ENCODE data around the gene ARSI.

Gene ARSI

GRCh38 chr5:150305557-150305956 is 2.9 kb upstream of the ARSI start:
- DNase-seq: no peak

GRCh38 chr5:150305095-150305494 is 2.4 kb upstream of the ARSI start:
- no peak for DNase-seq

- DNase-seq: no peak
These were observed 1.9 kb upstream of the ARSI start for GRCh38 chr5:150304481-150305081.

- DNase-seq: no peak
These were observed 1.1 kb upstream of the ARSI start for GRCh38 chr5:150303660-150304386.

- no peak for DNase-seq
These were observed 438 bp upstream of the ARSI start for GRCh38 chr5:150303070-150303615.

- DNase-seq: no peak
These were observed 804 bp downstream of the ARSI start for GRCh38 chr5:150301901-150302300.

GRCh38 chr5:150301170-150301505 is 1.6 kb downstream of the ARSI start:
- no peak for DNase-seq

- DNase-seq: no peak
These were observed 2.1 kb downstream of the ARSI start for GRCh38 chr5:150300496-150301169.

- DNase-seq: no peak
These were observed 3.0 kb downstream of the ARSI start for GRCh38 chr5:150299571-150300327.

- DNase-seq: no peak
These were observed 3.8 kb downstream of the ARSI start for GRCh38 chr5:150298701-150299451.

GRCh38 chr5:150297934-150298595 is 4.6 kb downstream of the ARSI start:
- no peak for DNase-seq

- no peak for DNase-seq
These were observed 5.3 kb downstream of the ARSI start for GRCh38 chr5:150297236-150297890.

- DNase-seq: no peak
These were observed 6.2 kb downstream of the ARSI start for GRCh38 chr5:150296496-150296895.

- DNase-seq: no peak
These were observed 6.8 kb downstream of the ARSI start for GRCh38 chr5:150295741-150296486.

GRCh38 chr5:150295172-150295634 is 7.5 kb downstream of the ARSI start:
- DNase-seq: no peak

- no peak for DNase-seq
These were observed 8.1 kb downstream of the ARSI start for GRCh38 chr5:150294551-150295071.

GRCh38 chr5:150293091-150293941 is 9.4 kb downstream of the ARSI start:
- no peak for DNase-seq

GRCh38 chr5:150291388-150292385 is 11.0 kb downstream of the ARSI start:
- DNase-seq: no peak
